Activated gamma-delta T cell treated with anti-CD3 and anti-CD28 coated beads, Interleukin-2, amount 50 U/mL, for 16 hours (primary cell): ENCODE data around the gene MTERF1.
A peak's percentile ranks its signal among the peaks of the same experiment; 100 is the strongest.
"Not testable (repeated sequence)": the region's sequence is repeated elsewhere in the genome, so short reads cannot be mapped to it uniquely, and the experiment has no call there.

Experiments
- DNase-seq: peaks from one replicate; pipeline ENCODE4 v3.0.0-alpha.2; 2020; ENCODE audit warnings: low read depth

The MTERF1 gene

DNA sequence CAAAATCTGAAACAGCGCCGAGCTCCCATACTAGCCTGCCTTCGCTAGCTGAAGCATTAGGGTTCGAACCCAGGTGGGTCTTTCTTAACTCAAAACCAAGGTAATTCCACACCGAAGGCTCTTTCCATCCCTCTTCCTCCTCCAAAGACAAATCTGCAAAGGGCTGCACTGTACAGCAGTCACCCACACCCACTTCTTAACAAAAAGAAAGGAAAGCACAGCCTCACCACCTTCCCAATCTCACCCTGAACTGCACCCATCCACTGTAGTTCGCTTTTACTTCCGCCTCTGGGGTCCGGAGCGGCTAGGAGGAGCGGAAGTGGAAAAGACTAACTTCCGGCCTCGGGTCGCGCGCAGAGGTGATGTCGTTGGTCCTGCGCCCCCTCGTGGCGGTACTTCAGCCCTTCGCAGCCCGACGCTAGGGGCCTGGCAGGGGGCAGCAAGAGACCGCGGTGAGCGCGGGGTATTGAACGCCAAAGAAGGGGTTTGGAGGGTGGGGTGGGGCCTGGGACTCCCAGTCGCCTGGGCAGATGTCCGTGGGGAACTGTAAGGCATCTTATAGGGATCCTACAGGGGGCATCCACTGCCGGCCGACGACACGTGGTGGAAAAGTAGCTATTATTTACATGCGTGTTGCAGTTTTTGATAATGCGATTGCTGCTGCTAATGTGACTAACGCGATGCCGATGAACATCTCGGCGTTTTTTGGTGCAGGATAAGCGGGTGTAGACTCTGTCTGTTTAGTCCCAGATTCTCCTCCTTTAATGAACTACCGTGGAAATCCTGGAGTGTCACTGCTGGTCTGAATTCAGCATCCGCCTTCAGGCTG is at the start of gene MTERF1:
Gene MTERF1, minus strand, starts transcription at position 290 of the 829 bp plus-strand sequence. CDS start 619 bp downstream, outside the sequence.
- peak; percentile 94 for DNase-seq

DNA sequence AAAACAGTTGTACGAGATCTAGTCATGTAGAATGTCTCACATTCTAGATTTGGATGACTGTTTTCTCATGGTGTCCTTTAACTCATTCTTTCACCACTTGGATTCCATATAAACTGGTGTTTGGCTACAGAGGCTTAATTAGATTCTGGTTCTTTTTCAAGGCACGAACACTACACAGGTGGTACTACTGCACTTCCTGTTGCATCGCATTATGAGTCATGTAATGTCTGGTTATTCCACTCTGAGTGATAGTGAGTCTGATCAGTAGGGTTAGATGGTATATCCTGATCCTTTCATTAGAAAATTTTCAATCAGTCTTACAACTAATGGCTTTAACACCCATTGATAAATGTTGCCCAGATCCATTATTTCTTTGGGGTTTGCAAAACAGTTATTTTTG is 49.0 kb upstream of the MTERF1 start:
- DNase-seq = no peak

GRCh38 chr7:91927912-91928311 is 47.4 kb upstream of the MTERF1 start:
- DNase-seq = no peak

DNA sequence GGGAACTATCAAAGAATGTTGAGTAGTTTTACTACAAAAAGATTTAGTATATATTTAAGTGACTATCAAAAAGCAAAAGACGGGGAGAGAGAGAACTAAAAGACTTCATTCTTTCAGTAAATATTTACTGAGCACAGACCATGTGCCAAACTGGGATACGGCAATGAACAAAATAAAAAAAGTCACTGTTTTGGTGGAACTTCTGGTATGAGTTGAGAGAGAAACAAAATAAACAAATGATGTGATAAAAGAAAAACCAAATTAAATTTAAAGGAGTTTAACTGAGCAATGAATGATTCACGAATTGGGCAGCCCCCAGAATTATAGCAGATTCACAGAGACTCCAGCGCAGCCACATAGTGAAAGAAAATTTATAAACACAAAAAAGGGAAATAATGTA is 42.4 kb upstream of the MTERF1 start:
- no peak for DNase-seq

- DNase-seq = no peak
These were observed 37.9 kb upstream of the MTERF1 start for GRCh38 chr7:91918356-91918755.

GRCh38 chr7:91916051-91916440 is 35.5 kb upstream of the MTERF1 start:
- no peak for DNase-seq

GRCh38 chr7:91915401-91916050 is 35.0 kb upstream of the MTERF1 start:
- no peak for DNase-seq

DNA sequence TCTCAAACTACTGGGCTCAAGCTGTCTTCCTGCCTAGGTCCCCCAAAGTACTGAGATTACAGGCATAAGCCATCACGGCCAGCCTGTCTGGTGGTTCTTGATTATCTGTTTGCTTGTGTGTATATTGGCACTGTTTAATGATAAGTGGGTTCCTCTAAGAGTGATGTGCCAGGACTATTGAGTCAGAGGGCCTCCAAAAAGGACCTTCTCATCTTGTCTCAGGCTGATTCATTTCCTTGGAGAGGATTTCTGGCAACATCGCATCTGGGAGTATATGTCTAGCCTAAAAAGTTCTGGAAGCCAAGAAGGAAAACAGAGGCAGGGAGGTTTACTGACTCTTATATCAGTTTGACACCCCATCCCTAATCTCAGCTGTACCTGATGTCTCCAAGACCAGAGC is 33.1 kb upstream of the MTERF1 start:
- no peak for DNase-seq

- no peak for DNase-seq
These were observed 32.0 kb upstream of the MTERF1 start for GRCh38 chr7:91912494-91912893.

DNA sequence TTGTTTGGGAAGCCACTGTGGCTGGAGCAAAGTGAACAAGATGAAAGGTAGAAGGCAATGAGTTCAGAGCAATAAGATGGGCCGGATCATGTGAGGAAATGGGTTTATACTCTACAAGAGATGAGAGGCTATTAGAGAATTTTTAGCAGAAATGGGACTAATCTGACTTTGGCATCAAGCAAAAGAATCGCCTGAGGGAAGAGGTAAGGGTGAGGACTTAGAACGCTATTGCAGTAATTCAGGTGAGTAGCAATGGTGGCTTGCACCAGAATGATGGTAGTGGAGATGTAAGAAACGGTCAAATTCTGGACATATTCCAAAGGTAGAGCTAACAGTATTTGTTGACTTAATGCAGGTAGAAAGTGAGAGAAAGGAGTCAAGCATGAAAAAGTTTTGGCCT is 30.6 kb upstream of the MTERF1 start:
- DNase-seq = no peak

DNA sequence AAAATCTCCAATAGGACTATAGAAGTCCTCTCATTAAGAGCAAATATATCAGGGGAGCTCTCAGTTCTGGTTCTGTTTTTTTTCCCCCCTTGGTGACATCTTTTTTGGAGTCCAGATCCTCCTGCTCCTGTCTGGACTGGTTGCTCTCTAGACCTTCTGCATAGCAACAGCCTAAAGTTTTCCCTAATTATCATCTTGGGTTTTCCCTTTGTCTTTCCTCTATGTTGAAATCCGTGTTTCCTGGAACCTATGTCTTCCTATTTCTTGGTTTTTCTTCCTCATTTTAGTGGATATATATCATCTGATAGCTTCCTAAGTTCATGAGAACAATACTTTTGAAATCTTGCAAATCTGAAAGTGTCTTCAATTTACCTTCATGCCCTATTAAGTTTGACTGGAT is 29.7 kb upstream of the MTERF1 start:
- DNase-seq = no peak

DNA sequence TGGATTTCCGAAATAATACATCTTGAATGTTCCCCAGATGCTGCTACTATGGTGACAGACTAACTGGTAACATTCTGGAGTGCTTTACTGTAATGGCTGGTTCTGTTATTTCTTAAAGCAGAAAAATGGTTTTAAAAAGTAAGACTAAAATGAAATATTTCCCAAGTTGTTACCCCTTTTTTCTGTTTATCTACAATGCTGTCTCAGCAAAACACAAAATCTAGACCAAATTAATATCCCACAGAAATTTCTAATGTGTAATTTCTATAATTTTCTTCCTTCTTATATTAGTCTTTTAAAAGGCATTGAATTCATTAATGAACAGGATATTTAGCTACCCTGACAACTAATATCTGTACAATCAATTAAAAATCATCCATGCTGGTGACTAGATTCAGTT is 19.1 kb upstream of the MTERF1 start:
- DNase-seq = no peak

DNA sequence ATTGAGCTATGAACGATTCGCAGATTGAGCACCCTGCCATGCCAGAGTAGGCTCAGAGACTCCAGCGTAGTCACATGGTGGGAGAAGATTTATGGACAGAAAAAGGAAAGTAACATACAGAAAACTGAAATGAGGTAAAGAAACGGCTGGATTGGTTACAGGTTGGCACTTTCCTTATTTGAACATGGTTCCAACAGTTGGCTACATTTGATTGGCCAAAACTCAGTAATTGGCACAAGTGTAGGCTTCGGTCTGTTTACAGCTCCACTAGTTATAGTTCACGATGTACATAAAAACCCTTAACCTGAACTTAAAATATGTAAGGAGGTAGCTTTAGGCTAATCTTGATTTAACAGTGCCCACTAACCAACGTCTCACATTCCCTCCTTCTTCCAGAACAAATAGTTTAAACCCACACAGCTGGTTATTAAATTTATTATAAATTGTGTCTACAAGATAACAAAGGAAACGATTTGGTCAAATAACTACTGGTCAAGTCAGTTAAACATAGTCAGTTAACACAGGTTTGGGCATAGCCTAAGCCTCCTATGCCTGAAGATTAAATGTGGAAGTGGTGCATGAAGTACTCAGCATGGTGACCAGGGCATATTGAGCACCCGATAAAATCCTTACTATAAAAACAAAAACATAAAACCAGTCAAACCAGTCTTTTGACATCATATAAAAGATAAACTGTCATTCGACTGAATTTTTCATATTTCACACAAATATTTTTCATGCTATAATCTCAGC is 17.9 kb upstream of the MTERF1 start:
- DNase-seq = no peak

GRCh38 chr7:91894781-91895480 is 14.4 kb upstream of the MTERF1 start:
- no peak for DNase-seq

- not testable (repeated sequence) for DNase-seq
These were observed 13.2 kb upstream of the MTERF1 start for GRCh38 chr7:91893699-91894098.

- no peak for DNase-seq
These were observed 12.4 kb upstream of the MTERF1 start for GRCh38 chr7:91892821-91893340.

DNA sequence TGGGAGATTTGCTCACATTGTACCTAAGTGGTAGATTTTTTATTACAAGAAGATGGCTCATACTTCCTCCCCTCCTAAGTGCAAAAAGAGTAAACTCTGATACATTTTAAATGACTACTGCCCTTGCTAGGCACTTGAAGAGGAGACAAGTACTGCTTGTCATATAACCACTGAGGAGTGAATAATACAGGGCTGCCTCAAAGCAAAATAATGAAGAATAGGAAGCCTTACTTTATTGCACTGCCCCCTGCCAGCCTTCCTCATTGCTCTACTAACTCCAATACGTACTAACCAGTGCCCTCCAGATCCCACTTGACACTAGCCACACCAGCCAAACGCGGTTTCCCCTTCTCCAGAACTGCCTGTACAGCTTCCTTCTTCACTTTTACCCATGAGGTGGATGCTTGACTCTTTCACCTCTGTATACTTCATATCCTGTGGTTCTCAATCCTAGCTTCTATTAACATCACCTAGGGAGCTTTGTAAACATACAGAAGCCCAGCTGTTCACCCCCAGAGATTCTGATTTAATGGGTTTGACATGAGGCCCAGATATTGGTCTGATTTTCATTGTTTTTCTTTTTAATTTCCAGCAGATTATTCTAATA is 11.7 kb upstream of the MTERF1 start:
- DNase-seq = no peak

DNA sequence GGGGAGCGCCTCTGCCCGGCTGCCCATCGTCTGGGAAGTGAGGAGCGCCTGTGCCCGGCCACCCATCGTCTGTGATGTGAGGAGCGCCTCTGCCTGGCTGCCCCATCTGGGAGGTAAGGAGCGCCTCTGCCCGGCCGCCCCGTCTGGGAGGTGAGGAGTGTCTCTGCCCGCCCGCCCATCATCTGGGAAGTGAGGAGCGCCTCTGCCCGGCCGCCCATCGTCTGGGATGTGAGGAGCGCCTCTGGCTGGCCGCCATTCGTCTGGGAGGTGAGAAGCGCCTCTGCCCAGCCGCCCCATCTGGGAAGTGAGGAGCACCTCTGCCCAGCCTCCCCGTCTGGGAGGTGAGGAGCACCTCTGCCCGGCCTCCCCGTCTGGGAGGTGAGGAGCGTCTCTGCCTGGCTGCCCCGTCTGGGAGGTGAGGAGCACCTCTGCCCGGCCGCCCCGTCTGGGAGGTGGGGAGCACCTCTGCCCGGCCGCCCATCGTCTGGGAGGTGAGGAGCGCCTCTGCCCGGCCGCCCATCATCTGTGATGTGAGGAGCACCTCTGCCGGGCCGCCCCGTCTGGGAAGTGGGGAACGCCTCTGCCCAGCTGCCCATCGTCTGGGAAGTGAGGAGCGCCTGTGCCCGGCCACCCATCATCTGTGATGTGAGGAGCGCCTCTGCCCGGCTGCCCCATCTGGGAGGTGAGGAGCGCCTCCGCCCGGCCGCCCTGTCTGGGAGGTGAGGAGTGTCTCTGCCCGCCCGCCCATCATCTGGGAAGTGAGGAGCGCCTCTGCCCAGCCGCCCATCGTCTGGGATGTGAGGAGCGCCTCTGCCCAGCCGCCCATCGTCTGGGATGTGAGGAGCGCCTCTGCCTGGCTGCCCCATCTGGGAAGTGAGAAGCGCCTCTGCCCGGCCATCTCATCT is 8.0 kb upstream of the MTERF1 start:
- not testable (repeated sequence) for DNase-seq

DNA sequence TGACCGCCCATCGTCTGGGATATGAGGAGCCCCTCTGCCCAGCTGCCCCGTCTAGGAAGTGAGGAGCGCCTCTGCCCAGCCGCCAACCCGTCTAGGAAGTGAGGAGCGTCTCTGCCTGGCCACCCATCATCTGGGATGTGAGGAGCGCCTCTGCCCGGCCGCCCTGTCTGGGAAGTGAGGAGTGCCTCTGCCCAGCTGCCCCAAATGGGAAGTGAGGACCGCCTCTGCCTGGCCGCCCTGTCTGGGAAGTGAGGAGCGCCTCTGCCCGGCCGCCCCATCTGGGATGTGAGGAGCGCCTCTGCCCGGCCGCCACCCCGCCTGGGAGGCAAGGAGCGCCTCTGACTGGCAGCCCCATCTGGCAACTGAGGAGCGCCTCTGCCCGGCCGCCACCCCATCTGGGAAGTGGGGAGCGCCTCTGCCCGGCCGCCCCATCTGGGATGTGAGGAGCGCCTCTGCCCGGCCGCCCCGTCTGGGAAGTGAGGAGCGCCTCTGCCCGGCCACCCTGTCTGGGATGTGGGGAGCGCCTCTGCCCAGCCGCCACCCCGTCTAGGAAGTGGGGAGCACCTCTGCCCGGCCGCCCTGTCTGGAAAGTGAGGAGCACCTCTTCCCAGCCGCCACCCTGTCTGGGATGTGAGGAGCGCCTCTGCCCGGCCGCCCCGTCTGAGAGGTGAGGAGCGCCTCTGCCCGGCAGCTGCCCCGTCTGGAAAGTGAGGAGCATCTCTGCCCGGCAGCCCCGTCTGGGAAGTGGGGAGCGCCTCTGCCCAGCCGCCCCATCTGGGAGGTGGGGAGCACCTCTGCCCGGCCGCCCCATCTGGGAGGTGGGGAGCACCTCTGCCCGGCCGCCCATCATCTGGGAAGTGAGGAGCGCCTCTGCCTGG is 7.1 kb upstream of the MTERF1 start:
- not testable (repeated sequence) for DNase-seq
